GM23338 (cell line): ENCODE measurements around the gene AGAP1. TPM values are rescaled to one million over a fixed set of nuclear protein-coding genes. Genes with fewer than 3 reads are reported as not detected.

Experiments used
- ATAC-seq: fragments of 200-7000 bp; cut with Tn5 transposase; 3 replicates; pipeline ENCODE4 v1.9.1; 2020
- DNase-seq: peaks from one replicate; pipeline ENCODE4 v3.0.0-alpha.2; 2015; ENCODE audit warnings: low spot score
- H2AFZ ChIP-seq: fragments of 200-600 bp; sonication (generic); 2 replicates; pipeline ENCODE4 v1.8.0; 2016; ENCODE audit warnings: antibody characterized with exemption, mild to moderate bottlenecking, moderate library complexity
- H3F3A ChIP-seq: fragments of 200-600 bp; sonication (generic); replicated peaks from 2 replicates; pipeline ENCODE4 v1.8.0; 2017; ENCODE audit warnings: antibody characterized with exemption, mixed run types, low read depth
- H3K27ac ChIP-seq: fragments of 200-600 bp; sonication (generic); 2 replicates; pipeline ENCODE4 v1.6.1; 2016; ENCODE audit warnings: low read depth
- H3K27me3 ChIP-seq: fragments of 200-600 bp; sonication (generic); 2 replicates; pipeline ENCODE4 v1.8.0; 2016; ENCODE audit warnings: mild to moderate bottlenecking, mixed run types, moderate library complexity; ENCODE audit not compliant: insufficient read depth
- H3K36me3 ChIP-seq: fragments of 200-600 bp; sonication (generic); 2 replicates; pipeline ENCODE4 v1.8.0; 2016; ENCODE audit warnings: mild to moderate bottlenecking; ENCODE audit not compliant: insufficient read depth
- H3K4me1 ChIP-seq: fragments of 200-600 bp; sonication (generic); 2 replicates; pipeline ENCODE4 v1.8.0; 2016; ENCODE audit warnings: mild to moderate bottlenecking, moderate library complexity; ENCODE audit not compliant: insufficient read depth
- H3K4me2 ChIP-seq: fragments of 200-600 bp; sonication (generic); 2 replicates; pipeline ENCODE4 v1.7.1; 2017; ENCODE audit warnings: mixed run types
- H3K4me3 ChIP-seq: fragments of 200-600 bp; sonication (generic); 2 replicates; pipeline ENCODE4 v1.6.1; 2016; ENCODE audit warnings: mixed run types
- H3K79me2 ChIP-seq: fragments of 200-600 bp; sonication (generic); replicated peaks from 2 replicates; pipeline ENCODE4 v1.8.0; 2017; ENCODE audit warnings: mild to moderate bottlenecking; ENCODE audit not compliant: insufficient read depth
- H3K9me2 ChIP-seq: fragments of 200-600 bp; sonication (generic); 2 replicates; pipeline ENCODE4 v1.8.0; 2017; ENCODE audit not compliant: insufficient read depth
- H4K20me1 ChIP-seq: fragments of 200-600 bp; sonication (generic); replicated peaks from 2 replicates; pipeline ENCODE4 v1.8.0; 2017; ENCODE audit warnings: mild to moderate bottlenecking; ENCODE audit not compliant: insufficient read depth
- H3K27ac Mint-ChIP-seq: 2 replicates; pipeline ENCODE4 v1.8.0; 2020; ENCODE audit warnings: inconsistent platforms, mild to moderate bottlenecking, moderate library complexity, mixed read lengths
- H3K27me3 Mint-ChIP-seq: 3 replicates; pipeline ENCODE4 v1.8.0; 2022; ENCODE audit warnings: low read depth, mild to moderate bottlenecking, moderate library complexity, mixed read lengths, inconsistent platforms; ENCODE audit not compliant: insufficient read depth, poor library complexity
- H3K36me3 Mint-ChIP-seq: 3 replicates; pipeline ENCODE4 v1.8.0; 2021; ENCODE audit warnings: low read depth, mild to moderate bottlenecking, inconsistent platforms, moderate library complexity, mixed read lengths
- H3K4me1 Mint-ChIP-seq: 3 replicates; pipeline ENCODE4 v1.8.0; 2020; ENCODE audit warnings: mild to moderate bottlenecking, inconsistent platforms, mixed read lengths
- H3K4me3 Mint-ChIP-seq: 3 replicates; pipeline ENCODE4 v1.8.0; 2021; ENCODE audit warnings: moderate library complexity, mild to moderate bottlenecking, inconsistent platforms, mixed read lengths
- H3K9me3 Mint-ChIP-seq: 3 replicates; pipeline ENCODE4 v1.8.0; 2020; ENCODE audit warnings: moderate library complexity, mild to moderate bottlenecking, inconsistent platforms, mixed read lengths
- CREB1 ChIP-seq: fragments of 250-450 bp; sonication (Bioruptor Pico); IDR thresholded peaks from 2 replicates; pipeline ENCODE4 v1.5.0; 2020; ENCODE audit warnings: low read depth, mild to moderate bottlenecking, moderate library complexity
- EZH2 ChIP-seq: fragments of 200-600 bp; sonication (generic); IDR thresholded peaks from one replicate; pipeline ENCODE4 v1.8.0; 2017; ENCODE audit warnings: antibody characterized with exemption, mild to moderate bottlenecking, low read depth; ENCODE audit not compliant: unreplicated experiment
- EZH2phosphoT487 ChIP-seq: fragments of 200-600 bp; sonication (generic); IDR thresholded peaks from one replicate; pipeline ENCODE4 v1.8.1; 2018; ENCODE audit warnings: antibody characterized with exemption; ENCODE audit not compliant: unreplicated experiment
- NANOG ChIP-seq: IDR thresholded peaks from 2 replicates; pipeline ENCODE4 v1.6.1; 2016; ENCODE audit warnings: antibody characterized with exemption, borderline replicate concordance
- STAT1 ChIP-seq: IDR thresholded peaks from one replicate; pipeline ENCODE4 v1.6.1; 2016; ENCODE audit warnings: antibody characterized with exemption; ENCODE audit not compliant: unreplicated experiment
- ZNF462 ChIP-seq: fragments of 250-450 bp; sonication (Bioruptor Pico); IDR thresholded peaks from 2 replicates; pipeline ENCODE4 v1.5.0; 2020; ENCODE audit warnings: mild to moderate bottlenecking, moderate library complexity
- polyA plus RNA-seq: library from polyadenylated mRNA; unstranded; fragments of >200 nt; fragmentation: Nextera tagmentation; extraction: Ambion mirVana; gene quantifications from 2 replicates; pipeline ENCODE4 v1.2.1, GENCODE V29; 2016
- total RNA-seq: library from RNA; depleted of rRNA; stranded (reverse); fragments of >200 nt; shearing (Covaris generic); gene quantifications from 2 replicates; pipeline ENCODE4 v1.2.3, GENCODE V29; 2014

Gene AGAP1
- total and polyA plus RNA-seq, 2 experiments from 2014 or later = 13.3 to 27.9 TPM

- no peaks in the 10 kb centered on the region for H3K9me3 Mint-ChIP-seq
- Histone ChIP-seq H3K9me2 (0 out of 2 replicates have a peak, but pooled peaks cover 3% of the 10 kb centered on the region), H3F3A (no peaks in the 10 kb centered on the region), H3K79me2 (no peaks in the 10 kb centered on the region), H3K4me2 (no peak overlapping the region), H3K4me3 (no peak overlapping the region), H3K4me1 (no peaks in the 10 kb centered on the region), H3K27me3 (no peaks in the 10 kb centered on the region), H3K36me3 (no peaks in the 10 kb centered on the region), H4K20me1 (peaks cover 6% of the 10 kb centered on the region), H3K27ac (no peak overlapping the region), H2AFZ (no peak overlapping the region)
- H3K36me3 Mint-ChIP-seq = peaks cover 9% of the 10 kb centered on the region
- TF ChIP-seq STAT1 (no peak), CREB1 (CRISPR knock-in tag) (no peak), EZH2 (no peak)
- no peak overlapping the region for H3K27ac Mint-ChIP-seq
- H3K27me3 Mint-ChIP-seq = peaks cover 2% of the 10 kb centered on the region
- H3K4me3 Mint-ChIP-seq = no peak overlapping the region
- peaks cover 4% of the 10 kb centered on the region; the same call in 2 of the 3 replicates for H3K4me1 Mint-ChIP-seq
- ATAC-seq (no peak), DNase-seq (no peak)
Measured at GRCh38 chr2:235825946-235826345, 332.1 kb downstream of the AGAP1 start.

DNA sequence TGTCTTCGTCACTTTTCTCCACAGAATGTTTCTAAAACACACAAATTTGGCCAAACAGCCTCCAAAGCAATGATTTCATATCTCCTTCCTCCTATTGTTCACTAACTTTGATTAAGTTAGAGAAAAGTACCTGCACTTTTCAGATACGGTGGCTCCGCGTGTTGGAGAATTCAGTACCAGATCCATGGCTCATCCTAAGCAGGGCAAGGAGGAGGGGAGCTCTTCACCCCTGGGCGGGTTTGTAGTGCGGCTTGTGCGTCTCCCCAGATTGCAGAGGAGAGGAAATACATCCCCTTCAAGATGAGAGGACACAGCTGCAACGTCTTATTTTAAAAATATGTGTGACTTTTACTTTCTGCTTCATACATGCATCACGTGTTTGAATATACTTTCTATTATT is 333.0 kb downstream of the AGAP1 start:
- Histone ChIP-seq H4K20me1 (peaks cover 6% of the 10 kb centered on the region), H3K4me3 (no peak overlapping the region), H3K9me2 (0 out of 2 replicates have a peak, but pooled peaks cover 3% of the 10 kb centered on the region), H3K79me2 (no peaks in the 10 kb centered on the region), H3K4me2 (no peak overlapping the region), H3K36me3 (no peaks in the 10 kb centered on the region), H2AFZ (no peak overlapping the region), H3K27me3 (no peaks in the 10 kb centered on the region), H3F3A (no peaks in the 10 kb centered on the region), H3K4me1 (no peaks in the 10 kb centered on the region), H3K27ac (no peak overlapping the region)
- ATAC-seq (no peak), DNase-seq (no peak)
- no peak for TF ChIP-seq EZH2phosphoT487
- TF ChIP-seq ZNF462 (CRISPR knock-in tag) = no peak
- no peak for TF ChIP-seq STAT1
- TF ChIP-seq EZH2 = no peak
- TF ChIP-seq NANOG = no peak
- Mint-ChIP-seq H3K4me1 (peaks cover 4% of the 10 kb centered on the region; the same call in 2 of the 3 replicates), H3K9me3 (no peaks in the 10 kb centered on the region), H3K4me3 (no peak overlapping the region), H3K36me3 (peaks cover 6% of the 10 kb centered on the region), H3K27me3 (peaks cover 2% of the 10 kb centered on the region), H3K27ac (no peak overlapping the region)
